IMR-90 (cell line): Measurements from ENCODE around the gene ELMO1. TPM values are rescaled to one million over a fixed set of nuclear protein-coding genes. Genes with fewer than 3 reads are reported as not detected.

Source experiments
- ATAC-seq: fragments of 200-7000 bp; cut with Tn5 transposase; 2 replicates; pipeline ENCODE4 v1.9.1; 2020; ENCODE audit warnings: low read depth, mild to moderate bottlenecking, moderate library complexity
- BruUV-seq: library from RNA; stranded (reverse); fragments of 400-500 nt; replicated peaks from 2 replicates; lab custom pipeline; 2021; lab: Mats Ljungman, UMichigan
- CTCF ChIA-PET: fragments of 300-600 bp; formaldehyde crosslinking; extraction: SDS; loops from one replicate; lab custom pipeline; 2021; ENCODE audit warnings: antibody characterized with exemption; lab: Yijun Ruan, JAX
- POLR2A ChIA-PET: fragments of 300-600 bp; sonication (Branson Sonifier 250); formaldehyde crosslinking; loops from one replicate; lab custom pipeline; 2022; ENCODE audit warnings: antibody characterized with exemption; ENCODE audit not compliant: unreplicated experiment; lab: Charles Lee
- DNase-seq: peaks from one replicate; pipeline ENCODE4 v3.0.0; 2013
- H2AFZ ChIP-seq: replicated peaks from 2 replicates; pipeline ENCODE3; 2013; ENCODE audit warnings: low read length, mild to moderate bottlenecking; ENCODE audit not compliant: poor library complexity
- H2AK5ac ChIP-seq: 2 replicates; pipeline ENCODE4 v1.6.1; 2013; ENCODE audit warnings: low read depth, low read length, inconsistent platforms
- H2AK9ac ChIP-seq: replicated peaks from 2 replicates; pipeline ENCODE3; 2013; ENCODE audit warnings: mild to moderate bottlenecking, low read depth, low read length, moderate library complexity; ENCODE audit not compliant: poor library complexity
- H2BK120ac ChIP-seq: 2 replicates; pipeline ENCODE4 v1.6.1; 2013; ENCODE audit warnings: low read depth, low read length, inconsistent platforms
- H2BK15ac ChIP-seq: 3 replicates; pipeline ENCODE4 v1.6.1; 2013; ENCODE audit warnings: low read depth, low read length, inconsistent platforms
- H2BK20ac ChIP-seq: 2 replicates; pipeline ENCODE4 v1.6.1; 2013; ENCODE audit warnings: low read depth, mild to moderate bottlenecking, inconsistent platforms, low read length, moderate library complexity
- H2BK5ac ChIP-seq: 2 replicates; pipeline ENCODE4 v1.6.1; 2013; ENCODE audit warnings: mild to moderate bottlenecking, low read depth, low read length, inconsistent platforms; ENCODE audit not compliant: poor library complexity, severe bottlenecking
- H3K14ac ChIP-seq: replicated peaks from 2 replicates; pipeline ENCODE4 v1.6.1; 2013; ENCODE audit warnings: low read depth, low read length, inconsistent platforms
- H3K18ac ChIP-seq: 2 replicates; pipeline ENCODE4 v1.6.1; 2013; ENCODE audit warnings: low read depth, low read length, control low read depth
- H3K23ac ChIP-seq: 2 replicates; pipeline ENCODE4 v1.6.1; 2013; ENCODE audit warnings: low read depth, low read length, inconsistent platforms
- H3K27ac ChIP-seq: 2 replicates; pipeline ENCODE4 v1.5.1; 2013; ENCODE audit warnings: mild to moderate bottlenecking, control low read depth, low read length; ENCODE audit not compliant: insufficient read depth
- H3K27me3 ChIP-seq: 2 replicates; pipeline ENCODE4 v1.6.1; 2013; ENCODE audit warnings: low read length; ENCODE audit not compliant: control insufficient read depth, insufficient read depth
- H3K36me3 ChIP-seq: 2 replicates; pipeline ENCODE4 v1.6.1; 2013; ENCODE audit warnings: low read length, mixed read lengths; ENCODE audit not compliant: control insufficient read depth, insufficient read depth
- H3K4ac ChIP-seq: 2 replicates; pipeline ENCODE4 v1.6.1; 2013; ENCODE audit warnings: low read depth, low read length, inconsistent platforms
- H3K4me1 ChIP-seq: 2 replicates; pipeline ENCODE4 v1.6.1; 2013; ENCODE audit warnings: low read length, mixed read lengths; ENCODE audit not compliant: control insufficient read depth, insufficient read depth
- H3K4me2 ChIP-seq: 2 replicates; pipeline ENCODE4 v1.6.1; 2013; ENCODE audit warnings: low read depth, mild to moderate bottlenecking, control low read depth, low read length, moderate library complexity
- H3K4me3 ChIP-seq: 2 replicates; pipeline ENCODE4 v1.5.1; 2013; ENCODE audit warnings: low read depth, mild to moderate bottlenecking, control low read depth, low read length, moderate library complexity; ENCODE audit not compliant: insufficient read depth
- H3K56ac ChIP-seq: 2 replicates; pipeline ENCODE4 v1.6.1; 2013; ENCODE audit warnings: low read length, inconsistent platforms; ENCODE audit not compliant: insufficient read depth; ENCODE audit errors: extremely low read depth
- H3K79me1 ChIP-seq, 2 experiments: 2 replicates each; pipeline ENCODE4 v1.6.1; 2013; ENCODE audit warnings: low read length in 2 of 2, inconsistent platforms in 1 of 2, low read depth in 1 of 2
- H3K9ac ChIP-seq: 2 replicates; pipeline ENCODE4 v1.6.1; 2013; ENCODE audit warnings: low read depth, low read length, control low read depth
- H3K9me1 ChIP-seq: 2 replicates; pipeline ENCODE4 v1.6.1; 2013; ENCODE audit warnings: low read length, inconsistent platforms; ENCODE audit not compliant: insufficient read depth
- H3K9me3 ChIP-seq: 2 replicates; pipeline ENCODE4 v1.6.1; 2013; ENCODE audit warnings: low read length; ENCODE audit not compliant: control insufficient read depth, insufficient read depth
- H4K20me1 ChIP-seq: 2 replicates; pipeline ENCODE4 v1.6.1; 2013; ENCODE audit warnings: low read length, inconsistent platforms; ENCODE audit not compliant: insufficient read depth
- H4K5ac ChIP-seq: 2 replicates; pipeline ENCODE4 v1.6.1; 2013; ENCODE audit warnings: mild to moderate bottlenecking, low read depth, low read length, control low read depth
- H4K8ac ChIP-seq, 2 experiments: 2 replicates each; pipeline ENCODE4 v1.6.1; 2013; ENCODE audit warnings: low read depth in 2 of 2, low read length in 2 of 2, control low read depth in 1 of 2, inconsistent platforms in 1 of 2
- H4K91ac ChIP-seq: 2 replicates; pipeline ENCODE4 v1.6.1; 2013; ENCODE audit warnings: low read depth, low read length, inconsistent platforms; ENCODE audit not compliant: insufficient read depth
- CEBPB ChIP-seq: IDR thresholded peaks from 2 replicates; pipeline ENCODE4 v1.6.1; 2012; ENCODE audit warnings: low read depth, low read length, improper control_type of control experiment
- FOS ChIP-seq: fragments of 150-350 bp; IDR thresholded peaks from 2 replicates; pipeline ENCODE4 v1.6.1; 2016; ENCODE audit warnings: low read depth, low read length
- MAFK ChIP-seq: IDR thresholded peaks from 2 replicates; pipeline ENCODE4 v1.6.1; 2012; ENCODE audit warnings: low read depth, low read length, improper control_type of control experiment
- NFE2L2 ChIP-seq: fragments of 150-350 bp; IDR thresholded peaks from 2 replicates; pipeline ENCODE4 v1.6.1; 2016; ENCODE audit warnings: low read depth, mild to moderate bottlenecking, low read length
- RAD21 ChIP-seq: IDR thresholded peaks from 2 replicates; pipeline ENCODE4 v1.6.1; 2012; ENCODE audit warnings: low read length, improper control_type of control experiment
- RFX5 ChIP-seq: IDR thresholded peaks from 2 replicates; pipeline ENCODE4 v1.8.0; 2012; ENCODE audit warnings: low read depth, mild to moderate bottlenecking, low read length, moderate library complexity
- SMC3 ChIP-seq: fragments of 150-350 bp; IDR thresholded peaks from 2 replicates; pipeline ENCODE4 v1.6.1; 2016; ENCODE audit warnings: low read depth, mild to moderate bottlenecking, antibody characterized with exemption, low read length, moderate library complexity
- WGBS, 2 experiments: methylation state at CpG; one replicate each; pipeline versions ENCODE4 v1.1.5 to v1.1.7; 2013; ENCODE audit warnings: missing lambda C conversion rate in 2 of 2; ENCODE audit not compliant: insufficient read length in 1 of 2; ENCODE audit errors: extremely low coverage in 2 of 2; 5-methylcytosine and 5-hydroxymethylcytosine counted together
- dilution Hi-C: fragments of 300-500 bp; cut with HindIII; formaldehyde crosslinking; loops from one replicate; pipeline ENCODE4 v1.14.3; 2018; ENCODE audit warnings: low sequenced_read_pairs; ENCODE audit not compliant: unreplicated experiment
- in situ Hi-C: fragments of 300-500 bp; cut with MboI; formaldehyde crosslinking; loops from 3 replicates; pipeline ENCODE4 v1.14.3; 2019; ENCODE audit warnings: low sequenced_read_pairs, inconsistent platforms, mixed read lengths
- intact Hi-C: fragments of 100-400 bp; cut with micrococcal nuclease; formaldehyde crosslinking; loops from 2 replicates; pipeline ENCODE4 v1.10.0; 2022
- polyA plus RNA-seq, 3 experiments: library from polyadenylated mRNA; depleted of rRNA; stranded (reverse); fragments of >200 nt; gene quantifications; 2 replicates each; pipeline ENCODE4 v1.2.3, GENCODE V29; 2012; ENCODE audit warnings: low replicate concordance in 1 of 3
- total RNA-seq: library from RNA; depleted of rRNA; stranded (reverse); fragments of >200 nt; gene quantifications from 2 replicates; pipeline ENCODE4 v1.2.3, GENCODE V29; 2012

The ELMO1 gene
- total and polyA plus RNA-seq, 2 of the 4 experiments (the other 2 are of a cell fraction) = 0.03 TPM; not detected in 1

- Histone ChIP-seq H2AK9ac (no peak overlapping the region), H2BK120ac (no peak overlapping the region), H2AFZ (no peak overlapping the region), H3K4me3 (no peak overlapping the region), H3K4ac (no peak overlapping the region), H3K79me1 (no peaks in the 10 kb centered on the region), H3K56ac (no peak overlapping the region), H4K91ac (no peak overlapping the region), H2AK5ac (no peak overlapping the region), H3K27me3 (no peaks in the 10 kb centered on the region; the same call in 1 of the 2 replicates), H3K9me1 (no peaks in the 10 kb centered on the region), H3K4me2 (no peak overlapping the region), H2BK20ac (no peak overlapping the region), H2BK15ac (no peak overlapping the region), H4K20me1 (no peaks in the 10 kb centered on the region), H4K5ac (no peak overlapping the region), H4K8ac (no peak overlapping the region), H3K4me1 (no peaks in the 10 kb centered on the region), H3K23ac (no peak overlapping the region), H3K9ac (no peak overlapping the region), H3K36me3 (no peaks in the 10 kb centered on the region), H2BK5ac (no peak overlapping the region), H3K27ac (no peak overlapping the region), H3K14ac (no peak overlapping the region), H3K9me3 (no peaks in the 10 kb centered on the region; the same call in none of the 2 replicates), H3K18ac (no peak overlapping the region)
- WGBS, 2 experiments = no CpG with 5 or more reads among the region's 1 CpG
- intact Hi-C loops (loop anchor here (10.0 kb wide), 1 partner anchor 59 kb away; no protein-coding TSS in a partner anchor), dilution Hi-C loops (no loop called here), in situ Hi-C loops (no loop called here)
- ATAC-seq (no peak), DNase-seq (no peak)
- no TSS peak for BruUV-seq
- ChIA-PET CTCF (no interaction called here), POLR2A (no interaction called here)
- TF ChIP-seq NFE2L2 (no peak), FOS (no peak), SMC3 (no peak), MAFK (no peak), RAD21 (no peak), CEBPB (no peak), RFX5 (no peak)
Observed at GRCh38 chr7:37443627-37444026, 5.0 kb downstream of the ELMO1 start.
